ENCODE measurements around the gene BLACAT1.

- TF ChIP-seq REST (IDR thresholded peaks at IDR 0.05; ENCODE audit: insufficient replicate concordance, low read depth) (no peak), POLR2AphosphoS5 (IDR thresholded peaks at IDR 0.05; ENCODE audit: low read depth) (no peak)
- TF ChIP-seq, protein P1, sequence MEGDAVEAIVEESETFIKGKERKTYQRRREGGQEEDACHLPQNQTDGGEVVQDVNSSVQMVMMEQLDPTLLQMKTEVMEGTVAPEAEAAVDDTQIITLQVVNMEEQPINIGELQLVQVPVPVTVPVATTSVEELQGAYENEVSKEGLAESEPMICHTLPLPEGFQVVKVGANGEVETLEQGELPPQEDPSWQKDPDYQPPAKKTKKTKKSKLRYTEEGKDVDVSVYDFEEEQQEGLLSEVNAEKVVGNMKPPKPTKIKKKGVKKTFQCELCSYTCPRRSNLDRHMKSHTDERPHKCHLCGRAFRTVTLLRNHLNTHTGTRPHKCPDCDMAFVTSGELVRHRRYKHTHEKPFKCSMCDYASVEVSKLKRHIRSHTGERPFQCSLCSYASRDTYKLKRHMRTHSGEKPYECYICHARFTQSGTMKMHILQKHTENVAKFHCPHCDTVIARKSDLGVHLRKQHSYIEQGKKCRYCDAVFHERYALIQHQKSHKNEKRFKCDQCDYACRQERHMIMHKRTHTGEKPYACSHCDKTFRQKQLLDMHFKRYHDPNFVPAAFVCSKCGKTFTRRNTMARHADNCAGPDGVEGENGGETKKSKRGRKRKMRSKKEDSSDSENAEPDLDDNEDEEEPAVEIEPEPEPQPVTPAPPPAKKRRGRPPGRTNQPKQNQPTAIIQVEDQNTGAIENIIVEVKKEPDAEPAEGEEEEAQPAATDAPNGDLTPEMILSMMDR (IDR thresholded peaks at IDR 0.05; ENCODE audit: insufficient read depth, low read length), result no peak
Measured at GRCh38 chr1:205496661-205497060, 40.8 kb upstream of the BLACAT1 start.

Measured in HL-60 (cell line).